ENCODE measurements around the gene ENO1.

ENO1 gene

DNA sequence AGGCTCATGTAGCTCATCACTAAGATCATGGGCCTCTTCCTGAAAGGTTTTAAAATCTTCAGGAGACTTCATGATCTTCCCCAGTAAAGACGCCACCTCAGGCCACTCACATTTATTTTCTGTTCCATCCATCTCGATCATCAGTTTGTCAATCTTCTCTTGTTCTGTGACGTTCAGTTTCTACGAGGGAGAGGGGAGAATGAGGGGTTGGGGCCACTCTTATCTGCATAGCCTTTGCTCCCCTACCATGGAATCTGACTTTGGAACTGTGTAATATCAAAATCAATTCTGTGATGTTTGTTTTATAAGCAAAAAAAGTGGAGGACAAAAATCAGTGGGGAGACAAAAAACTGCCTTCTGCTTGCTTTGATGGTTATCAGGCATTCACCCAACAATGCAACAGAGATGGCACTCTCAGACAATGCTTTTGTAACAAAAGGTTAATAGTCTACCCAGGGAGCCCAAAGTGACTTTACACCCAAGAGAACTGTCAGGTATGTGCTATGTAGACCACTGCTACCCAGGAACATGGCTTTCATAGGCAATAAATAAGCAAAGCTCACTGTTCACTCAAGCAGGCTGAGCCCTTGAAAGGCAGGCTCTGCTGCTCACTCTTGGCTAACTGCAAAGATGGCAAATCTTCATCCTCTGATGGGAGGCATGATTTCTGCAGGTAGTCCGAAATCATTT, 10.5 kb downstream of the ENO1 start:
- Mint-ChIP-seq H3K27ac (peak overlapping the region; percentile 41 to 60), H3K4me3 (peak overlapping the region in 1 of 2 donors; percentile 27), H3K4me1 (peaks cover 75% of the 10 kb centered on the region), H3K27me3 (no peaks in the 10 kb centered on the region), H3K9me3 (no peaks in the 10 kb centered on the region)
- DNase-seq (no peak), ATAC-seq (no peak)

DNA sequence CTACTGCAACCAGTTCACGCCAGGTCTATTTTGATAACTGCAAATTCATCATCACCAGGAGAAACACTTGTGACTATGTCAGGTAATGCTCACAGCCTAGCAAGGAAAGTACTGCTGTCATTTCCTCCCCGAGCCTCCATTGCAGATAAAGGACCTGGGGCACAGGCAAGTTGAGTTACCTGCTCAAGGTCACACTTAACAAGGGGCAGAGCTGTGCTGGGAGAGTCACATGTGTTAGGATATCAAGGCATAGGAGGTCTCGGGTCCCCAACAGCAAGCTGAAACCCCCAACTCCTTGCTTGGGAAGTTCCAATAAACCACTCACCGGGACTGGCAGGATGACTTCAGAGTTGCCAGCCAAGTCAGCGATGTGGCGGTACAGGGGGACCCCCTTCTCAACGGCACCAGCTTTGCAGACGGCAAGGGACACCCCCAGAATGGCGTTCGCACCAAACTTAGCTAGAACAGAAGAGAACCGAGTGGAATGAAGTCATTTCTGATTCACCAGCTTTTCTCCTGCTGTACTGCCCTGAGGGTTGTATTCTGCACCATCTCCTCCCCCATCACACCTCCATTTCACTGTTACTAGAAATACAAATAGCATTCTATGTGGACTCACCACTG, 11.6 kb downstream of the ENO1 start:
- H3K27ac Mint-ChIP-seq: peak overlapping the region; percentile 56 to 96
- no peaks in the 10 kb centered on the region for H3K9me3 Mint-ChIP-seq
- H3K27me3 Mint-ChIP-seq: no peaks in the 10 kb centered on the region
- peak overlapping the region in 1 of 2 donors; percentile 12 for H3K4me3 Mint-ChIP-seq
- DNase-seq: peak in 1 of 2 donors; percentile 65
- peaks cover 75% of the 10 kb centered on the region for H3K4me1 Mint-ChIP-seq
- peak; percentile 84 for ATAC-seq

DNA sequence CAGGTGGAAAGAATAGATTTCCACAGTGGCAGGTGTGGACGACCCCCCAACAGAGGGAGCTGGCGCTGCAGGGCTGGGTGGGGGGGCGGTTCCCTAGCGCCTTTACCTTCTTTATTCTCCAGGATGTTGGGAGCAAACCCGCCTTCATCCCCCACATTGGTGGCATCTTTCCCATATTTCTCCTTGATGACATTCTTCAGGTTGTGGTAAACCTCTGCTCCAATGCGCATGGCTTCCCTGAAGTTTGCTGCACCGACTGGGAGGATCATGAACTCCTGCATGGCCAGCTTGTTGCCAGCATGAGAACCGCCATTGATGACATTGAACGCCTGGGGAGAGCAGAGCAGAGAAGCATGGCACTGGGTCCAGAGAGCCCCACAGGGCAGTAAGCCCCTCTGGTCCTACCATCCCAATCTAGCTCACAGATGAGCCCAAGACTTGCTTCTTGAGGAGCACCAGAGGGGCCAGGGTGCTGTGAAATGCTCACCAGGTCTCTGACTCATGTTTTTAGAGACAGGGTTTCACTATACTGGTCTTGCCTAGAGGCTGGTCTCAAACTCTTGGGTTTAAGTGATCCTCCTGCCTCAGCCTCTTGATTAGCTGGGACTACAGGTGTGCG, 12.2 kb downstream of the ENO1 start:
- Mint-ChIP-seq H3K9me3 (no peaks in the 10 kb centered on the region), H3K4me1 (peaks cover 71% of the 10 kb centered on the region), H3K27me3 (no peaks in the 10 kb centered on the region), H3K4me3 (peak overlapping the region in 1 of 2 donors; percentile 12), H3K27ac (peak overlapping the region; percentile 56 to 80)
- DNase-seq (no peak), ATAC-seq (peak; percentile 9)

DNA sequence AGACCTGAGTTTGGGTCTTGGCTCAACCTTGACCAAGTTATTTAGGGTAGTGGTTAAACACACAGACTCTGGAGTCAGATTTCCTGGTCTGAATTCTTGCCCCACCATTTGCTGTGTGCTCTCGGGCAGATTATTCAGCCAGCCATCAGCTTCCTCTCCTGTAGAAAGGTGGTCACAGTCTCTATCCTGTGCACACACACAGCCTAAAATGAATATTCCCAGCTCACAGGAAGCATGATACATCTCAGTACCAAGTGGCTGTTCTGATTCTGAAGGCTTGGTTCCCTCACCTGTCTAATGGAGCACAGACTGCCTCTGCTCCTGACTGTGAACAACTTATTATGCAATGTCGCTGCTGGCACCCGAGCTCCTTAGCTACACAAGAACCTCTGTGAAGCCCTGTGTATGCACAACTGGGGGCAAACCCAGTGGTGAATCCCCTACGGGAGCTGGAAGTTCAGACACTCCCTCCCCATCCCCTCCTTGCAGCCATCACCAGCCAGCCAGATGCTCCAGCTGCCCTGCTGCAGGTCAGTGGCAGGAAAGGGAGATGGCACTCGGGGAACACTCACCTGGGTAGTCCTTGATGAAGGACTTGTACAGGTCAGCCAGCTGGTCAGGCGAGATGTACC, 13.7 kb downstream of the ENO1 start:
- no peak overlapping the region for H3K27ac Mint-ChIP-seq
- no peaks in the 10 kb centered on the region for H3K27me3 Mint-ChIP-seq
- peaks cover 70% of the 10 kb centered on the region for H3K4me1 Mint-ChIP-seq
- ATAC-seq (no peak), DNase-seq (no peak)
- H3K4me3 Mint-ChIP-seq: no peak overlapping the region
- H3K9me3 Mint-ChIP-seq: no peaks in the 10 kb centered on the region

DNA sequence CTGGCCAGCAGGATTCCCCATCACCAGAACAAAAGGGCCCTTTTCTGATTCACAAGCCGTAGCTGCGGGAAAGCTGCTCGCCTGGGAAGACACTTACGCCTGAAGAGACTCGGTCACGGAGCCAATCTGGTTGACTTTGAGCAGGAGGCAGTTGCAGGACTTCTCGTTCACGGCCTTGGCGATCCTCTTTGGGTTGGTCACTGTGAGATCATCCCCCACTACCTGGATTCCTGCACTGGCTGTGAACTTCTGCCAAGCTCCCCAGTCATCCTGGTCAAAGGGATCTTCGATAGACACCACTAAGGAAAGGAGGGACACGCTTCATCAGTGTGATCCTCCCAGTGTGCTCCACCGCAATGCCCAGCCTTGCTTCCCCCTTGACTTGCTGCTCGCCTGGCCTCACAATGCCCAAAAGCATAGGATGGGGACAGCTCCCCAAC, 14.7 kb downstream of the ENO1 start:
- no peaks in the 10 kb centered on the region for H3K9me3 Mint-ChIP-seq
- H3K4me1 Mint-ChIP-seq: peaks cover 68% of the 10 kb centered on the region
- DNase-seq (no peak), ATAC-seq (no peak)
- peak overlapping the region in 1 of 2 donors; percentile 85 for H3K27ac Mint-ChIP-seq
- H3K4me3 Mint-ChIP-seq: no peak overlapping the region
- H3K27me3 Mint-ChIP-seq: no peaks in the 10 kb centered on the region

DNA sequence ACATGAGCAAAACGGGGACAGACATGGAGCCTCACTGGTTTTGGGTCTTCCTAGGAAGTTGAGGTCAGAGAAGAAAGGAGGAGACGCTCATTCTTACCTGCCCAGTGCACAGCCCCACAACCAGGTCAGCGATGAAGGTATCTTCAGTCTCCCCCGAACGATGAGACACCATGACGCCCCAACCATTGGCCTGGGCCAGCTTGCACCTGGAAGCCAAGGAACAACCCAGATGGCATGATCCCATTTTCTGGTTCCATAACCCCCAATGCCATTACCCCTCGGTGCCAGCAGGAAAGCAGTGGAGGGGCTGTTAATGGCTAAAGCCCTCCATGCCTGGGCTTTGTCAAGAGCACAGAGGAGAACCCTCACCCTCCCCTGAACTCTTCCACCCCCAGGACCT, 15.3 kb downstream of the ENO1 start:
- H3K4me1 Mint-ChIP-seq: peaks cover 74% of the 10 kb centered on the region
- H3K27ac Mint-ChIP-seq: peak overlapping the region; percentile 3 to 5
- H3K4me3 Mint-ChIP-seq: no peak overlapping the region

DNA sequence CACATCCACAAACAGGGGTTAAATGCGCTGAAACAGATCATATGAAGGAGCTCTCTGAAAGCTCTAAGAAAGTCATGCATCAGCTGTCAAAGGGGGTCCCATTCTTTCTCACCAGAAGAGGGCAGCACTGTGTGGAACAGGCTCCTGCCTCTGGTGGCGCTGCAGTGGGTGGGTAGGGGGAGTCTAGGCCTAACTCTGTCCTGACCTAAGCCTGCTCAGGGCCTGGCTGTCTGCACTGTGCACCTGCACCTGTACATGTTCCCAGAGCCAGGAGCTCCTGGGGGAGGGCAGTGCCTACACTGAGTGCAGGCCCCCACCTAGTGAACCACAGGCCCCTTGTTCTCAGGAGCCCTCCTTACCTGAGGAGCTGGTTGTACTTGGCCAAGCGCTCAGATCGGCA, 16.0 kb downstream of the ENO1 start:
- Mint-ChIP-seq H3K27ac (peak overlapping the region in 1 of 2 donors; percentile 3), H3K27me3 (no peaks in the 10 kb centered on the region), H3K4me1 (peaks cover 71% of the 10 kb centered on the region), H3K9me3 (no peaks in the 10 kb centered on the region), H3K4me3 (no peak overlapping the region)
- ATAC-seq: peak; percentile 50
- peak; percentile 54 to 56 for DNase-seq

More for the DNA sequence above, 15.3 kb downstream of the ENO1 start:
- Mint-ChIP-seq H3K9me3 (no peaks in the 10 kb centered on the region), H3K27me3 (no peaks in the 10 kb centered on the region)
- no peak for ATAC-seq
- DNase-seq: no peak

DNA sequence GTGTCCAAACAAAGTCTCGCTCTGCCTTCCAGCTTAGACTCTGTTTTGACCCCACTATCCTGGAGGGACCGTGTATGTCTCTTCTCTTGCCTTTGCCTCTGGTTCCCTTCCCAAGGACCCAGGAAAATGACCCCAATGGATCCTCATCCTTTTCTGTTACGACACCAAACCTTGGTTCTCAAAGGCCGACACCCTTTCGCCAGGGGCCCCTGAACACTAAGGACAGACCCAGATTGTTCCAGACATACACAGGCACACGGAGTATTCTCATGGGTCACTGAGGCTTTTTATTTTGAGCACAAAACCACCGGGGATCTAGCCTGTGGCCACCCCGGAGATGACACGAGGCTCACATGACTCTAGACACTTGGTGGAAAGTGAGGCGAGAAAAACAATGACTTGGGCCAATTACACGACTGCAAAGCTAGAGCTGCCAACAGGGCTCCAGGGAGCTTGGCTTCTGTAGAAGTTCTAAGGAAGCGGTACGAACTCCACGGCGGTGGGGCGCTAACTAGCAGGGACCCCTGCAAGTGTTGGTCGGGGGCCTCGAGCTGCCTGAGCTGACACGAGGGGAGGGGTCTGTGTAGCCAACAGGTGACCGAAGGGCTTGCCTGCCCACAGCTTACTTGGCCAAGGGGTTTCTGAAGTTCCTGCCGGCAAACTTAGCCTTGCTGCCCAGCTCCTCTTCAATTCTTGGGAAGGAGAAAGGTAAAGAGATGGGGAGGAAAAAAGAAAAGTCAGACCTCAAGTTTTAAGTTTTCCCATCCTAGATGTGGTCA, 17.6 kb downstream of the ENO1 start:
- Mint-ChIP-seq H3K27me3 (no peaks in the 10 kb centered on the region), H3K4me3 (no peak overlapping the region), H3K9me3 (peaks cover 0 to 11% of the 10 kb centered on the region in 2 donors), H3K27ac (peak overlapping the region; percentile 29 to 95), H3K4me1 (peaks cover 58% of the 10 kb centered on the region)
- ATAC-seq (no peak), DNase-seq (no peak)

DNA sequence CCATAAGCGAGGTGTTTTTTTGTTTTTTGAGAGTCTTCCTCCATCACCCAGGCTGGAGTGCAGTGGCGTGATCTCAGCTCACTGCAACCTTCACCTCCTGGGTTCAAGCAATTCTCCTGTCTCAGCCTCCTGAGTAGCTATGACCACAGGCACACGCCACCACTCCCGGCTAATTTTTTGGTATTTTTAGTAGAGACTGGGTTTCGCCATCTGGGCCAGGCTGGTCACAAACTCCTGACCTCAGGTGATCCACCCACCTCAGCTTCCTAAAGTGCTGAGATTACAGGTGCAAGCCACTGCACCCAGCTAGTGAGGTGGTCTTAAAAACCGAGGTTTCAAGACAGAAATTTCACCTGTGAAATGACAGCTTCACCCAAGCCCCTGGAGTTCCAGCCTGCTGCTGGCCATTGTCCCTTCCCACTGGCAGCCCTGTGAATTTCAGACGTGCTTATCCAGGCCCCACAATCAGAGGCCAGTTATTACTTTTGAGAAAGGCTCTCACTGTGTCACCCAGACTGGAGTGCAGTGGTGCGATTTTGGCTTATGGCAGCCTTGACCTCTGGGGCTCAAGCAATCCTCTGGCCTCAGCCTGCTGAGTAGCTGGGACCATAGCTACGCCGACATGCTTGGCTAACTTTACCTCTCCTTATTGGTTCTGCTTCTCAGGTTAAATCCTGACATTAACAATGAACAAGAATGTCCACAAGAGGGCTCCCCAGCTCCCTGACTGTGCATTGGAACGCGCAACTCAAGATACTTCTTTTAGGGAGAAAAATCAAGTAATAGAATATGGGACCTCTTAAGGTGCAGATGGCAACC, 19.4 kb downstream of the ENO1 start:
- peaks cover 56% of the 10 kb centered on the region for H3K4me1 Mint-ChIP-seq
- DNase-seq (peak; percentile 47 to 54), ATAC-seq (peak; percentile 56)
- H3K4me3 Mint-ChIP-seq: no peak overlapping the region
- peaks cover 0 to 12% of the 10 kb centered on the region in 2 donors for H3K9me3 Mint-ChIP-seq
- H3K27me3 Mint-ChIP-seq: no peaks in the 10 kb centered on the region
- peak overlapping the region in 1 of 2 donors; percentile 82 for H3K27ac Mint-ChIP-seq

DNA sequence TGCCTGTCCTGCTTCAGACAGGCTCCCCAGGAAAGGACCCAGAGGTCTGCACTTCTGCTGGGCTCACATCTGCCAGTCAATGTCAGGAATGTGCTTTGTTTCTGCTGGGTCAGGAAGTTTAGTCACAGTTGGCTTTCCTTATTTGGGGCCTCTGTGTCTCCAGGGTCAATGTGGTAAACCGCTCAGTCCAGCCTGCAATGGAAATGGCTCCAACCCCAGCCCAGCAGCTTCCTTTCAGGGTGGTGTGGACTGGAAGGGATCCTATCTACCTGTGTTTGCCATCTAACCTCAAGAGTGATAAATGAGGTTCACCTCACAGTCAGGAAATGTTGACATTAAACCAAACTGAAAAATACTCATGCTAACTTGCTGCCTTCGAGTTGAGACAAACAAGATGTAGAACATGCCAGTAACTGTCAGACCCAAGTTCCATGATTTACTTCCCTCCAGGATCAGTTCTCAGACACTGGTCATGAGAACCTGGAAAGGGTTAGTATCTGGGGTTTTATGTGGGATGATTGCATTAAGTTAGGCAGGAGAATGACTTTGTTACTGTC, 20.3 kb downstream of the ENO1 start:
- ATAC-seq: peak; percentile 33
- H3K9me3 Mint-ChIP-seq: peaks cover 0 to 12% of the 10 kb centered on the region in 2 donors
- peaks cover 47% of the 10 kb centered on the region for H3K4me1 Mint-ChIP-seq
- DNase-seq: no peak
- H3K4me3 Mint-ChIP-seq: no peak overlapping the region
- H3K27me3 Mint-ChIP-seq: no peaks in the 10 kb centered on the region
- H3K27ac Mint-ChIP-seq: peak overlapping the region; percentile 22 to 65

DNA sequence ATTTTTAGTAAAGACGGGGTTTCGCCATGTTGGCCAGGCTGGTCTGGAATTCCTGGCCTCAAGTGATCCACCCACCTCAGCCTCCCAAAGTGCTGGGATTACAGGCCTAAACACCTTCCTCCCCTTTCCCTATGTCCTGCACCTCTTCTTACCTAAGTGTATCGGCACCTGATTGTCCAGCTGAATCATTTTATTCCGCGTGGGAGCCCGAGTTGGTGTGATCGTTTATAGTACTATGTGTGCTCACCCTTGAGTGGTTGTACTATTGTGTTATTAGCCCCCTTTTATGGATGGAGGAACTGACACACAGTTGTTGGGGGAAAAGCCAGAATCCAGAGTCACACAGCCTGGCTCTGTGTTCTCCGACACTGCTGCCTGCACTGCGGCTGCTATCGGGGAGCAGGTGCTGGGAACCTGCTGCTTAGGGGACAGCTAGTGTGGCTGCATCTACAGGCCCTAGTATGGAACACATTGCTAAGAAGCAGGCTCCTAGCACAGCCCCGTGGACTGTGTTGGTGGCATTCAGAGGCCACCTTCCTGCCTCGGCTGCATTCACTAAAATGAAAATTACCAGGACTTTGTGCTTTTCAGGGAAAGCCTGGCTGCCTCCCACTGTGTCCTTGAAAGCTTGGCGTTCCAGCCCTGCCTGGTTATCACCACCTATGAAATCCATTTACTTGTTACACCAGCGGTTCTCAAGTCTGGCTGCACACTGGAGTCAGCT, 21.6 kb downstream of the ENO1 start:
- ATAC-seq (no peak), DNase-seq (no peak)
- H3K9me3 Mint-ChIP-seq: peaks cover 0 to 12% of the 10 kb centered on the region in 2 donors
- H3K27ac Mint-ChIP-seq: no peak overlapping the region
- peaks cover 35% of the 10 kb centered on the region for H3K4me1 Mint-ChIP-seq
- no peak overlapping the region for H3K4me3 Mint-ChIP-seq
- no peaks in the 10 kb centered on the region for H3K27me3 Mint-ChIP-seq

DNA sequence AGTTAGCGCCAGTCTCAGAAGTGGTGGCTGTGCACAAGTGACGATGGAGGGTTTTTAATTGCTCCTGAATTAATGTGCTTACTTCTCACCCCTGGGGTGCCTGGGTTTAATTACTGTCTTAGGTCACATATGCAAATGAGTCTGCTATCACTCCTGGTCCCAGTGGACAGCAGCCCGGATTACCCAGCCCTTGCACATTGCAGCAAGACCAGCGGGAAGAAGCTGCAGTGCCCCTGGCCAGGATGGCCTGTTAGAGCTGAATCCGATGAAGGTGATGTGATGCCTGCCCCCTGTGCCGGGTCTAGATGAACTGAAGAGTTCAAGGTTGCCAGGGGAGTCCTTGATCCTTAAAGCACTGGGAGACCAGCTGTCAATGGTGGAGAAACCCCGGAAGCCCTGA, 24.2 kb downstream of the ENO1 start:
- Mint-ChIP-seq H3K4me1 (peaks cover 14% of the 10 kb centered on the region), H3K4me3 (no peak overlapping the region), H3K27ac (no peak overlapping the region), H3K9me3 (peaks cover 0 to 12% of the 10 kb centered on the region in 2 donors), H3K27me3 (no peaks in the 10 kb centered on the region)
- DNase-seq (no peak), ATAC-seq (no peak)

DNA sequence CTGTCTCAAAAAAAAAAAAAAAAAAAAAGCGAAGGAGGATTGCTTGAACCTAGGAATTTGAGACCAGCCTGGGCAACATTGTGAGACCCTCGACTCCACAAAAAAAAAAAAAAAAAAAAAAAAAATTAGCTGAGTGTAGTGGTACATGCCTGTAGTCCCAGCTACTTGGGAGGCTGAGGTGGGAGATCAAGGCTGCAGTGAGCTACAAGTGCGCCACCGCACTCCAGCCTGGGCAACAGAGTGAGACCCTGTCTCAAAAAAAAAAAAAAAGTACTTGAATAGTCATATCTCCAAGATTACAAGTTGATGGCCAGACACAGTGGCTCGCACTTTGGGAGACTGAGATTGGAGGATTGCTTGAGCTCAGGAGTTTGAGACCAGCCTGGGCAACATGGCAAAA, 27.4 kb downstream of the ENO1 start:
- H3K27me3 Mint-ChIP-seq: peaks cover 9% of the 10 kb centered on the region

More for the DNA sequence above, 27.4 kb downstream of the ENO1 start:
- Mint-ChIP-seq H3K4me3 (no peak overlapping the region), H3K9me3 (peaks cover 0 to 2% of the 10 kb centered on the region in 2 donors), H3K4me1 (peaks cover 11% of the 10 kb centered on the region), H3K27ac (no peak overlapping the region)
- DNase-seq (no peak), ATAC-seq (no peak)

All from stimulated activated naive CD8-positive, alpha-beta T cell treated with anti-CD3 and anti-CD28 coated beads, Interleukin-15, amount 100 ng/mL, for 72 hours (primary cell).